Measurements from ENCODE around the gene WARS2. TPM values are rescaled to one million over a fixed set of nuclear protein-coding genes. Genes with fewer than 3 reads are reported as not detected.
A peak's percentile ranks its signal among the peaks of the same experiment; 100 is the strongest.

The WARS2 gene
- total RNA-seq, 1 donor from 2014 or later, result 13.5 TPM

DNA sequence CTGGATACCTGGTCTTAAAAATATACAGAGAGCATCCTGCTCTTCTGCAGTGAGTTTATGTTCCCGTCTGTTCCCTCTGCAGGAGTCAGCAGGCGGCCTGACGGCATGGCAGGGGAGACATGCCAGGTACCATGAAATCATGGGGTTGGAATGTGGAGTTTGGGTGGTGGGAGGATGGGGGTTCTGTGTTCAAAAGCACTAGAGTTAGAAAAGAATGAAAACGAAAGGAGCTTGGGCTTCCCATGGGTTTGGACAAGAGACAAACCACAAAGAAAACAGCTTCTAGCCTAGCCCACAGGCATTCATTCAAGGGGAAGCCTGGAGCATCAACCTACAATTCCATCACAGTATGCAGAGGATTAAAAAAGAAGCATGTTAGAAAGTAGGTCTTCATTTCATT, 59.9 kb downstream of the WARS2 start:
- H3K79me2 ChIP-seq (ENCODE audit: low read depth), result no peaks in the 10 kb centered on the region
- Mint-ChIP-seq H3K4me3 (no peak overlapping the region), H3K4me1 (peaks cover 9% of the 10 kb centered on the region), H3K27ac (no peak overlapping the region), H3K27me3 (ENCODE audit: insufficient read depth, low read depth) (no peaks in the 10 kb centered on the region), H3K36me3 (peaks cover 5% of the 10 kb centered on the region), H3K9me3 (no peaks in the 10 kb centered on the region)
- H4K20me1 ChIP-seq (ENCODE audit: low read depth), result no peaks in the 10 kb centered on the region
- no peak overlapping the region for H3K9ac ChIP-seq
- H3K4me2 ChIP-seq, result peak overlapping the region; percentile 39
- no peaks in the 10 kb centered on the region for H3F3A ChIP-seq (ENCODE audit: low read depth)
- peaks cover 13% of the 10 kb centered on the region for H3K4me1 ChIP-seq
- no peaks in the 10 kb centered on the region for H3K9me3 ChIP-seq (ENCODE audit: low read depth)
- H2AFZ ChIP-seq (replicated peaks), result no peak overlapping the region
- peak; percentile 32 for DNase-seq (ENCODE audit: low spot score)
- H3K36me3 ChIP-seq, result no peaks in the 10 kb centered on the region
- no peak overlapping the region for H3K4me3 ChIP-seq
- no peak overlapping the region for H3K27ac ChIP-seq
- TF ChIP-seq EZH2phosphoT487 (IDR thresholded peaks at IDR 0.05) (no peak), EZH2 (IDR thresholded peaks at IDR 0.05) (no peak), CTCF (IDR thresholded peaks at IDR 0.05) (no peak)
- H3K27me3 ChIP-seq, result no peaks in the 10 kb centered on the region

DNA sequence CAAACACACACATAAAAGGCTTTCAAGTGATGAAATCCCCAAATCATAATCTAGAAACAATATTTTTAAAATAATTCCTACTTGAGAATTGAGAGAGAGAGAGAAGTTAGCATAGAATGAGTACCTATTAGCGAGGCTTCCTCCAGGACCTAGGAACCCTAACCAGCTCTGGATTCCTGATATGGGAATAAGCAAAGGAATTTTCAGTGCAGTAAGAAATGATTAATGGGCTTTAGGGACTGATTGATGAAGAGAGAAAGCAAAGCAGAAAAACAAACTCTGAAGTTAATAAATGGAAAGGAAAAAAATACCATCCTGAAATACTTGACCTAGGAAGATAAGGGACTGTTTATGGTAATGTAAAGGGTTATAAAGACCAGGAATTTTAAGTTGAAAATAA, 60.6 kb downstream of the WARS2 start:
- Histone ChIP-seq H3K9ac (no peak overlapping the region), H3K27ac (no peak overlapping the region), H3K27me3 (no peaks in the 10 kb centered on the region), H4K20me1 (ENCODE audit: low read depth) (no peaks in the 10 kb centered on the region), H3K9me3 (ENCODE audit: low read depth) (no peaks in the 10 kb centered on the region), H3K4me2 (no peak overlapping the region), H3K36me3 (no peaks in the 10 kb centered on the region), H3K79me2 (ENCODE audit: low read depth) (no peaks in the 10 kb centered on the region), H3K4me3 (no peak overlapping the region), H3K4me1 (peaks cover 13% of the 10 kb centered on the region), H3F3A (ENCODE audit: low read depth) (no peaks in the 10 kb centered on the region), H2AFZ (replicated peaks) (no peak overlapping the region)
- TF ChIP-seq EZH2phosphoT487 (IDR thresholded peaks at IDR 0.05) (no peak), CTCF (IDR thresholded peaks at IDR 0.05) (no peak), EZH2 (IDR thresholded peaks at IDR 0.05) (no peak)
- Mint-ChIP-seq H3K27ac (no peak overlapping the region), H3K9me3 (no peaks in the 10 kb centered on the region), H3K4me3 (no peak overlapping the region), H3K4me1 (peaks cover 9% of the 10 kb centered on the region), H3K27me3 (ENCODE audit: insufficient read depth, low read depth) (no peaks in the 10 kb centered on the region), H3K36me3 (peaks cover 5% of the 10 kb centered on the region)
- DNase-seq (ENCODE audit: low spot score), result no peak

DNA sequence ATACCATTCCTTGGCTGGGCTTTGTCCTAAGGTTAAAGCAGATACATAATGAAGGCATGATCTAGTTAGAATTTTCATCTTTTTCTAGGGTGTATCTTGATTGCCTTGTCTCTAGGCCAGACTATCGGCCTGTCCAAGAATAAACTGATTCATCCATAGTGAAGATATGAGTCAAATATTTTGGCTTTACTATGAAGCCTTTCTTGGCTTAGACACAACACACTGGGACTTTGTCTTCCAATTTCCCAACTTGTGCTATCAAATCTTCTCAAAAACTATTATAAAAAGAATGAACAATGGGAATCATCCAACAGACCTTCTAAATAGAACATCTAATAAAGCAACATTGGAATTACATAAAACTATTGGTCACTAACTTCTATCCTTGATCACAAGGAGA, 64.8 kb downstream of the WARS2 start:
- H3F3A ChIP-seq (ENCODE audit: low read depth), result no peaks in the 10 kb centered on the region
- Mint-ChIP-seq H3K9me3 (no peaks in the 10 kb centered on the region), H3K27me3 (ENCODE audit: insufficient read depth, low read depth) (no peaks in the 10 kb centered on the region), H3K36me3 (peaks cover 6% of the 10 kb centered on the region), H3K4me3 (no peak overlapping the region), H3K4me1 (peaks cover 5% of the 10 kb centered on the region), H3K27ac (no peak overlapping the region)
- no peaks in the 10 kb centered on the region for H4K20me1 ChIP-seq (ENCODE audit: low read depth)
- H3K36me3 ChIP-seq, result no peaks in the 10 kb centered on the region
- DNase-seq (ENCODE audit: low spot score), result no peak
- H3K9ac ChIP-seq, result no peak overlapping the region
- H3K79me2 ChIP-seq (ENCODE audit: low read depth), result no peaks in the 10 kb centered on the region
- H2AFZ ChIP-seq (replicated peaks), result no peak overlapping the region
- H3K4me2 ChIP-seq, result no peak overlapping the region
- no peak for TF ChIP-seq EZH2 (IDR thresholded peaks at IDR 0.05)
- no peak for TF ChIP-seq CTCF (IDR thresholded peaks at IDR 0.05)
- TF ChIP-seq EZH2phosphoT487 (IDR thresholded peaks at IDR 0.05), result no peak
- H3K4me3 ChIP-seq, result no peak overlapping the region
- H3K9me3 ChIP-seq (ENCODE audit: low read depth), result no peaks in the 10 kb centered on the region
- no peak overlapping the region for H3K27ac ChIP-seq
- H3K27me3 ChIP-seq, result no peaks in the 10 kb centered on the region
- peaks cover 4% of the 10 kb centered on the region for H3K4me1 ChIP-seq

Measured in neural progenitor cell (in vitro differentiated cells).